ENCODE measurements around the gene KIAA0753. TPM values are rescaled to one million over a fixed set of nuclear protein-coding genes. Genes with fewer than 3 reads are reported as not detected.

KIAA0753 gene
- total and polyA plus RNA-seq, 3 experiments from 2014 or later: 1.8 to 20.8 (median 18.6) TPM

GRCh38 chr17:6557040-6557438, 83.5 kb downstream of the KIAA0753 start:
- CTCF ChIA-PET: no interaction called here

GRCh38 chr17:6556121-6557039, 84.1 kb downstream of the KIAA0753 start, which contains the start of gene PITPNM3:
TSS of gene PITPNM3 (minus strand) at chr17:6556555. CDS start at chr17:6556406, 149 bp downstream.
- no peaks in the 10 kb centered on the region for H3K9me3 ChIP-seq (ENCODE audit: low read length)
- no peaks in the 10 kb centered on the region for H3K36me3 ChIP-seq (ENCODE audit: insufficient read depth, low read length)
- H3K4me3 ChIP-seq (ENCODE audit: low read length): no peak within 1 kb of the TSS
- H3K27ac ChIP-seq (ENCODE audit: low read depth, low read length): no peak within 1 kb of the TSS
- ChIA-PET CTCF (no interaction called here), POLR2A (no interaction called here)
- H3K36me3 Mint-ChIP-seq: no peaks in the 10 kb centered on the region
- H3K27me3 ChIP-seq (ENCODE audit: insufficient read depth, low read length, poor library complexity, severe bottlenecking): peaks cover 10% of the 10 kb centered on the region
- H3K27me3 Mint-ChIP-seq: peaks cover 35 to 58% of the 10 kb centered on the region in 2 donors
- peak within 1 kb of the TSS; percentile 41 to 88 (median 68) for H3K4me3 Mint-ChIP-seq
- H3K9me3 Mint-ChIP-seq: peaks cover 0 to 1% (median 0%) of the 10 kb centered on the region in 5 donors
- DNase-seq: no peak
- H3K4me1 Mint-ChIP-seq: peaks cover 6 to 21% (median 10%) of the 10 kb centered on the region in 3 donors
- H3K4me1 ChIP-seq (ENCODE audit: insufficient read depth, low read length): no peaks in the 10 kb centered on the region
- H3K27ac Mint-ChIP-seq: peak within 1 kb of the TSS in 1 of 8 donors; percentile 52

More at GRCh38 chr17:6557040-6557438, 83.5 kb downstream of the KIAA0753 start:
- Mint-ChIP-seq H3K9me3 (peaks cover 0 to 1% (median 0%) of the 10 kb centered on the region in 5 donors), H3K4me3 (peak overlapping the region in 6 of 7 donors; percentile 29 to 88 (median 48)), H3K27ac (peak overlapping the region in 1 of 8 donors; percentile 52), H3K4me1 (peaks cover 6 to 21% (median 10%) of the 10 kb centered on the region in 3 donors), H3K36me3 (no peaks in the 10 kb centered on the region), H3K27me3 (peaks cover 35 to 59% of the 10 kb centered on the region in 2 donors)
- DNase-seq: no peak
- H3K4me3 ChIP-seq (ENCODE audit: low read length): no peak overlapping the region
- no peak overlapping the region for H3K27ac ChIP-seq (ENCODE audit: low read depth, low read length)
- POLR2A ChIA-PET: no interaction called here
- H3K9me3 ChIP-seq (ENCODE audit: low read length): no peaks in the 10 kb centered on the region
- no peaks in the 10 kb centered on the region for H3K36me3 ChIP-seq (ENCODE audit: insufficient read depth, low read length)
- H3K4me1 ChIP-seq (ENCODE audit: insufficient read depth, low read length): no peaks in the 10 kb centered on the region
- H3K27me3 ChIP-seq (ENCODE audit: insufficient read depth, low read length, poor library complexity, severe bottlenecking): peaks cover 10% of the 10 kb centered on the region

GRCh38 chr17:6555331-6556120, 85.0 kb downstream of the KIAA0753 start:
- ChIA-PET POLR2A (no interaction called here), CTCF (no interaction called here)
- Histone ChIP-seq H3K27ac (ENCODE audit: low read depth, low read length) (no peak overlapping the region), H3K9me3 (ENCODE audit: low read length) (no peaks in the 10 kb centered on the region), H3K4me3 (ENCODE audit: low read length) (no peak overlapping the region), H3K36me3 (ENCODE audit: insufficient read depth, low read length) (no peaks in the 10 kb centered on the region), H3K4me1 (ENCODE audit: insufficient read depth, low read length) (no peaks in the 10 kb centered on the region), H3K27me3 (ENCODE audit: insufficient read depth, low read length, poor library complexity, severe bottlenecking) (peaks cover 10% of the 10 kb centered on the region)
- peak overlapping the region; percentile 41 to 87 (median 68) for H3K4me3 Mint-ChIP-seq
- peaks cover 35 to 58% of the 10 kb centered on the region in 2 donors for H3K27me3 Mint-ChIP-seq
- no peak overlapping the region for H3K27ac Mint-ChIP-seq
- DNase-seq: no peak
- no peaks in the 10 kb centered on the region for H3K36me3 Mint-ChIP-seq
- peaks cover 6 to 21% (median 10%) of the 10 kb centered on the region in 3 donors for H3K4me1 Mint-ChIP-seq
- H3K9me3 Mint-ChIP-seq: peaks cover 0 to 1% (median 0%) of the 10 kb centered on the region in 5 donors

GRCh38 chr17:6554871-6555330, 85.6 kb downstream of the KIAA0753 start:
- no peak for DNase-seq
- Mint-ChIP-seq H3K9me3 (peaks cover 0 to 1% (median 0%) of the 10 kb centered on the region in 5 donors), H3K4me1 (peaks cover 6 to 21% (median 10%) of the 10 kb centered on the region in 3 donors), H3K27me3 (peaks cover 30 to 54% of the 10 kb centered on the region in 2 donors), H3K27ac (peak overlapping the region in 1 of 8 donors; percentile 53), H3K36me3 (no peaks in the 10 kb centered on the region), H3K4me3 (peak overlapping the region; percentile 7 to 87 (median 61))
- Histone ChIP-seq H3K9me3 (ENCODE audit: low read length) (no peaks in the 10 kb centered on the region), H3K27me3 (ENCODE audit: insufficient read depth, low read length, poor library complexity, severe bottlenecking) (peaks cover 10% of the 10 kb centered on the region), H3K4me1 (ENCODE audit: insufficient read depth, low read length) (no peaks in the 10 kb centered on the region), H3K36me3 (ENCODE audit: insufficient read depth, low read length) (no peaks in the 10 kb centered on the region), H3K27ac (ENCODE audit: low read depth, low read length) (no peak overlapping the region), H3K4me3 (ENCODE audit: low read length) (no peak overlapping the region)
- POLR2A ChIA-PET: no interaction called here
- CTCF ChIA-PET: no interaction called here

GRCh38 chr17:6554342-6554741, 86.2 kb downstream of the KIAA0753 start:
- peaks cover 6 to 21% (median 10%) of the 10 kb centered on the region in 3 donors for H3K4me1 Mint-ChIP-seq

GRCh38 chr17:6551869-6552531, 88.5 kb downstream of the KIAA0753 start:
- CTCF ChIA-PET: no interaction called here
- H3K36me3 ChIP-seq (ENCODE audit: insufficient read depth, low read length): no peaks in the 10 kb centered on the region
- peaks cover 10% of the 10 kb centered on the region for H3K27me3 ChIP-seq (ENCODE audit: insufficient read depth, low read length, poor library complexity, severe bottlenecking)
- no peaks in the 10 kb centered on the region for H3K9me3 Mint-ChIP-seq
- H3K4me3 ChIP-seq (ENCODE audit: low read length): no peak overlapping the region
- DNase-seq: no peak
- H3K4me3 Mint-ChIP-seq: no peak overlapping the region
- no peak overlapping the region for H3K27ac Mint-ChIP-seq
- H3K27ac ChIP-seq (ENCODE audit: low read depth, low read length): no peak overlapping the region
- H3K4me1 ChIP-seq (ENCODE audit: insufficient read depth, low read length): peaks cover 9% of the 10 kb centered on the region
- peaks cover 11 to 27% (median 18%) of the 10 kb centered on the region in 3 donors for H3K4me1 Mint-ChIP-seq
- H3K36me3 Mint-ChIP-seq: no peaks in the 10 kb centered on the region
- POLR2A ChIA-PET: no interaction called here
- H3K27me3 Mint-ChIP-seq: peaks cover 18 to 30% of the 10 kb centered on the region in 2 donors
- H3K9me3 ChIP-seq (ENCODE audit: low read length): no peaks in the 10 kb centered on the region

More at GRCh38 chr17:6554342-6554741, 86.2 kb downstream of the KIAA0753 start:
- Histone ChIP-seq H3K4me1 (ENCODE audit: insufficient read depth, low read length) (no peaks in the 10 kb centered on the region), H3K36me3 (ENCODE audit: insufficient read depth, low read length) (no peaks in the 10 kb centered on the region), H3K27me3 (ENCODE audit: insufficient read depth, low read length, poor library complexity, severe bottlenecking) (peaks cover 10% of the 10 kb centered on the region), H3K27ac (ENCODE audit: low read depth, low read length) (no peak overlapping the region), H3K4me3 (ENCODE audit: low read length) (no peak overlapping the region), H3K9me3 (ENCODE audit: low read length) (no peaks in the 10 kb centered on the region)
- no peaks in the 10 kb centered on the region for H3K36me3 Mint-ChIP-seq
- ChIA-PET CTCF (no interaction called here), POLR2A (no interaction called here)
- peaks cover 30 to 48% of the 10 kb centered on the region in 2 donors for H3K27me3 Mint-ChIP-seq
- peak overlapping the region in 1 of 8 donors; percentile 53 for H3K27ac Mint-ChIP-seq
- H3K4me3 Mint-ChIP-seq: peak overlapping the region in 5 of 7 donors; percentile 13 to 76 (median 61)
- no peak for DNase-seq
- H3K9me3 Mint-ChIP-seq: no peaks in the 10 kb centered on the region

- Histone ChIP-seq H3K27me3 (ENCODE audit: insufficient read depth, low read length, poor library complexity, severe bottlenecking) (peaks cover 10% of the 10 kb centered on the region), H3K4me1 (ENCODE audit: insufficient read depth, low read length) (peaks cover 9% of the 10 kb centered on the region), H3K9me3 (ENCODE audit: low read length) (no peaks in the 10 kb centered on the region), H3K36me3 (ENCODE audit: insufficient read depth, low read length) (no peaks in the 10 kb centered on the region), H3K27ac (ENCODE audit: low read depth, low read length) (no peak overlapping the region), H3K4me3 (ENCODE audit: low read length) (no peak overlapping the region)
- Mint-ChIP-seq H3K4me1 (peaks cover 11 to 23% (median 15%) of the 10 kb centered on the region in 3 donors), H3K27me3 (peaks cover 17 to 26% of the 10 kb centered on the region in 2 donors), H3K9me3 (no peaks in the 10 kb centered on the region), H3K4me3 (no peak overlapping the region), H3K36me3 (no peaks in the 10 kb centered on the region), H3K27ac (no peak overlapping the region)
- CTCF ChIA-PET: no interaction called here
- POLR2A ChIA-PET: no interaction called here
- DNase-seq: no peak
Observed at GRCh38 chr17:6551356-6551755, 89.2 kb downstream of the KIAA0753 start.

Data from CD8-positive, alpha-beta memory T cell (primary cell).